ENCODE measurements around the gene ZNF644.
"Not testable (repeated sequence)": the region's sequence is repeated elsewhere in the genome, so short reads cannot be mapped to it uniquely, and the experiment has no call there.

The ZNF644 gene

DNA sequence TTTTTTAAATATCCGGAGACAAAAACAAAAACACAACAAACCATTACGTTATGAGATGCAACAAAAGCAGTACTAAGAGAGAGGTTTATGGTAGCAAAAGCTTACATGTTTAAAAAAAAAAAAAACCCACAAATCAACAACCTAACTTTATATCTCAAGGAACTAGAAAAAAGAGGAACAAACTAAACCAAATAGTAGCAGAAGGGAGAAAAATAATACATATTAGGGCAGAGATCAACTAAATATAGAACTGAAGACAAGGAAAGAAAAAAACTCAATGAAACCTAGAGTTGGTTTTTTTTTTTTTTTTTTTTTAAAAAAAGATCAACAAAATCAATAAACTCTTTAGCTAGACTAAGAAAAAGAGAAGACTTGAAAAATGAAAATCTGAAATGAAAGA, 34.9 kb downstream of the ZNF644 start:
- no peak for DNase-seq (ENCODE audit: low read depth)

DNA sequence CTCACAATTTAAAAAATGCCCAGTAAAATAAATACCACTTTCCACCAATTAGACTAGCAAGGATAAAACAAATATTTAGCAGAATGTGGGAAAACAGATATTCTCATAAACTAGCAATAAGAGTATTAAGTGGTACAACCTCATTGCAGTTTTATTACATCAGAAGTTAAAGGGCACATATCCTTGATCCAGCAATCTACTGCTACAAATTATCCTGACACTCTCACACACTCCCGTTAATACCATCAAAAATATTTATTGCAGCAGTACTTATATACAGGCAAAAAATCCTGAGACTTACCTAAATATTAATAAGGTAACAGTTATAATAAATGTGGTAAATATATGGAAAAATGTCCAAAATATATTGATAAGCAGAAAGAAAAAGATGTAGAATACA, 44.3 kb downstream of the ZNF644 start:
- DNase-seq (ENCODE audit: low read depth) = no peak

DNA sequence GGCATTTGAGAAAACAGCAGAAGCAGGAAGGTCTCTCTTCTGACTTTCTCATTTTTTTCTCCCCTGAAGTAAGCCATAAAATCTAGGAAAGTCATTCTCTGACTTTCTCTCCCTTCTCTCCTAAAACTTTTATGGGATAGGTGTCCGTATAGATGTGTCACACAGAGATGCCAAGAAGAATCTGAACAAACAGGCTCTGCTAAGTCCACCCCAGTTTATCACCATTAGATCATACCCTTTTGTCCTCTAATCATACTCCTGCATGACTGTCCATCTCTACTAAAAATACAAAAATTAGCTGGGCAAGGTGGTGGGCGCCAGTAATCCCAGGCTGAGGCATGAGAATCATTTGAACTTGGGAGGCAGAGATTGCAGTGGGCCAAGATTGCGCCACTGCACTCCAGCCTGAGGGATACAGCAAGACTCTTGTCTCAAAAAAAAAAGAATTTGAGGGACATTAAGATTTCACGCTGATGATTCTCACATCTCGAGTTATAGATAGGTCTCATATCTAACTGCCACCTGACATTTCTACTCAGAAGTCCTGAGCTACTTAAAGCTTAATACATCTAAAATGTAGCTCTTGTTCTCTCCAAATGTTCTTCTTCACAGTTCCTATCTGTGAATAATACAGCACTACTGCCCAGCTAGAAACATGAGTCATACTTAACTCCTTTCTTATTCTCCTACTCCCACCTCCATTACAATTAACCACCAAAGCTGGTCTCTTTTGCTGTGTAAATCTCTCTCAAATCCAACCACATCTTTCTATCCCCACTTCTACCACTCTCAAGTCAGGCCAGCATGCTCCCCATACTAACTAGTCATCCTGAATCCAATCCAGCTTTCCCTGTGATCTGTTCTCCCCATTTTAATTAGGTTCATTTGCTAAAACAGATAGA, 47.7 kb downstream of the ZNF644 start:
- no peak for DNase-seq (ENCODE audit: low read depth)

DNA sequence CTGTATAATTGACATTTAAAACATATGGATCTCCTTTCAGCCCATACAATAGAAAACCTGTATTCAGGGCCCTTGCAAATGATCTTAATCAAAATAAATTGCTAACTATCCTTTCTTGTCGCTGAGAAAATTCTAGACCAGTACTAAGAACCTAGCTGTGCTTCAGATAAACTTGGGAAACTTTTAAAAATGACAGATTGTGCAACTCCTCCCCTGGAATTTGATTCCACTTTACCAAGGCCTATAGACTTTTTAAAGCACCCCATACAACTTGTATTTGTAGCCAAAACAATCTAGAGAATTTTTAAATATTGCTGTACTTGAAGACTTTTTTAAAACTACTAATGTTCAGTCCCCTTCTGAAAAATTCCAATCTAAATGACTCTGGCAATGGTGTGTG, 51.6 kb downstream of the ZNF644 start:
- DNase-seq (ENCODE audit: low read depth) = no peak

DNA sequence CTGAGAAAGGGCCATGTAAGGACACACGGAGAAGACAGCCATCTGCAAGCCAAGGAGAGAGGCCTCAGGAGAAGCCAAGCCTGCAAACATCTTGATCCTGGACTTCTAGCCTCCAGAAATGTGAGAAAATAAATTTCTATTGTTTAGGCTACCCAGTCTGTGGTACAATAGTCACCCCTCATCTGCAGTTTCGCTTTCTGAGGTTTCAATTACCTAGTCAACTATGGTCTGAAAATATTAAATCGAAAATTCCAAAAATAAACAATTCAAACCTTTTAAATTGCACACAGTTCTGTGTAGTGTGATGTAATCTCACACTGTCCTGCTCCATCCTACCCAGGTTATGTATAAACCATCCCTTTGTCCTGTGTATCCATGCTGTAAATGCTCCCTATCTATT, 52.6 kb downstream of the ZNF644 start:
- DNase-seq (ENCODE audit: low read depth) = no peak

- no peak for DNase-seq (ENCODE audit: low read depth)
Measured at GRCh38 chr1:90964444-90965035, 57.3 kb downstream of the ZNF644 start.

GRCh38 chr1:90963651-90964050, 58.2 kb downstream of the ZNF644 start:
- DNase-seq (ENCODE audit: low read depth) = no peak

DNA sequence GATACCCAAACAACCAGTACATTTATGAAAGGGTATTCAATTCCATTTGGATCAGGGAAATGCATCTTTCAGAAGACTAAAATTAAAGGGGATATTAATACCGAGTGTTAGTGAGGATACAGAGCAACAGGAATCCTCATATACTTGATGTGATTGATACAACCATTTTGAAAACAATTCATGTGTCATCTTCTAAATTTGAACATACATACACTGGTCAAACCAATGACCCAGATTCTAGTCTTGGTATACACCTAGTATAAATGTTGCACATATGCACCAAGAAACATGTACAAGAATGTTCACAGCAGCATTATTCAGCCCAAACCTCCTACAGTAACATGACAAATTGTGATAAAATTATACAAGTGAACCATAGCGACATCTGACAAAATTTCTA, 58.6 kb downstream of the ZNF644 start:
- no peak for DNase-seq (ENCODE audit: low read depth)

GRCh38 chr1:90959352-90960206, 62.3 kb downstream of the ZNF644 start:
- DNase-seq (ENCODE audit: low read depth) = no peak

GRCh38 chr1:90957497-90957896, 64.3 kb downstream of the ZNF644 start:
- DNase-seq (ENCODE audit: low read depth) = no peak

- DNase-seq (ENCODE audit: low read depth) = no peak
Measured at GRCh38 chr1:90955769-90956168, 66.1 kb downstream of the ZNF644 start.

- no peak for DNase-seq (ENCODE audit: low read depth)
Measured at GRCh38 chr1:90952906-90953305, 68.9 kb downstream of the ZNF644 start.

DNA sequence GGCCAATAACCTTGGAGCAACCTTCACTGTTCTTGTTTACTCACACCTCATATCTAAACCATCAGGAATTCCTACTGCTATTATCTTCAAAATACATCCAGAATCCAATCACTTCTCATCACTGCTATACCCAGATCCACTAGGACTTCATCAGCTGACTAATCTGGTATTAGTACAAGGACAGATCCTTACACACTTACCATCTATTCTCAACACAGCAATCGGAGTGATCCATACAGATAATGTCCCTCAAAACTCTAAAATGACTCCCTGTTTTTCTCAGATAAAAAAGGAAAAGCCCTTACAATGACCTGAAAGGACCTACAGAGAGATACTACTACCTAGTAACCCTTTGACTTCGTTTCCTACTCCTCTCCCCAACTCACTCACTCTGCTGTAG, 70.8 kb downstream of the ZNF644 start:
- no peak for DNase-seq (ENCODE audit: low read depth)

- DNase-seq (ENCODE audit: low read depth) = no peak
Measured at GRCh38 chr1:90948301-90948700, 73.5 kb downstream of the ZNF644 start.

- no peak for DNase-seq (ENCODE audit: low read depth)
Measured at GRCh38 chr1:90946630-90947029, 75.2 kb downstream of the ZNF644 start.

DNA sequence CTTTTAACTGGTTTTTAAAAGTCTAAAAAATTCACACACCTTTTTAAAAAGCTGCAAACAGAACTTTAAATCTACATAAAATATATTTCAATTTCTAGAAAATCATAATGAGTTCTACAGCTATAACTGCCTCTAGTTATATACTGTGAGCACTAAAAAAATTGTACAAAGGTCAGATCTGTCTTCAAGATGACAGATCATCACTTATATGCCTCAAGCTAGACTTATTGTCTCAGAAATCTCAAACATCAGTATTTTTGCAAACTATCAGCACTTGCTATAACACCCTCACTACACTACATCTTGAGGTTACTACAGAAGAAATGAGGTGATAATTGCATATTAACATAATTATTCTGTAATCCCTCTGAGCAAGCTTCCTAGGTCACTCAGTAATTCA, 76.5 kb downstream of the ZNF644 start:
- no peak for DNase-seq (ENCODE audit: low read depth)

DNA sequence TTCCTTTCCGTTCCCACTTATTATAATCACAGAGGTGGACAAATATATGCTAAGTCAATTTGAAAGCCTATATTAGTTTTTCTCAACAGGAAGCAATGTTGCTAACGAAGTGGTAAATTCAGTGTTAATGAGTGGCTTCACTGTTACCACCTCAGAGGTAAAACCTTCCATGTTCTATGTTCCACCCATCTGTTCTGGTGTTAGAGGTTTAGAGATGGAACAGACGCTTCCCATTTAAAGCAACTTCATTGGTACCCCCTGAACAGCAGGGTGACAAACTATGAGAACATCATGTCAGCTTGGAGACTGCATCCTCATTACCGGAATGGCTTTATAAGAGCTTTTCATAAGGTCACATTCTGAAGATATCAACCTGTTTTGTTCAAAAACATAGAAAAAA, 77.9 kb downstream of the ZNF644 start:
- DNase-seq (ENCODE audit: low read depth) = no peak

GRCh38 chr1:90940746-90941145, 81.1 kb downstream of the ZNF644 start:
- no peak for DNase-seq (ENCODE audit: low read depth)

- DNase-seq (ENCODE audit: low read depth) = no peak
Measured at GRCh38 chr1:90936731-90937130, 85.1 kb downstream of the ZNF644 start.

DNA sequence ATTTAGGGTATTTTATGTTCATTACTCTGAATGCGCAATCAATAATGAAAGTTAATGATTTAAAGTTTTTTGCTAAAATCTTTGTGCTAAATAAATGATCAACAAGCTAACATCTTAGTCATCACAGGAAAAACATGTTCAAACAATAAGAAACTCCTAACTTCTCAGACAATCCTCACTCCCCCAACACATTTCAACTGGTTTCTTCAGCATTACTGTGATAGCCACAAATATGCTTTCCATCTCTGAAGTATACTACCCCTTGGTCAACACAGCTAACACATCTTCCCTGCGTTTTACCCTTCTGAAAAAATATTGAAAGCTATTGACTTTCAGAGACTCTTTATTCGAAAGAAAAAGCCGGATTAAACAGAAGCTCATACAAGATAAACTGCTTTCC, 85.8 kb downstream of the ZNF644 start:
- no peak for DNase-seq (ENCODE audit: low read depth)

DNA sequence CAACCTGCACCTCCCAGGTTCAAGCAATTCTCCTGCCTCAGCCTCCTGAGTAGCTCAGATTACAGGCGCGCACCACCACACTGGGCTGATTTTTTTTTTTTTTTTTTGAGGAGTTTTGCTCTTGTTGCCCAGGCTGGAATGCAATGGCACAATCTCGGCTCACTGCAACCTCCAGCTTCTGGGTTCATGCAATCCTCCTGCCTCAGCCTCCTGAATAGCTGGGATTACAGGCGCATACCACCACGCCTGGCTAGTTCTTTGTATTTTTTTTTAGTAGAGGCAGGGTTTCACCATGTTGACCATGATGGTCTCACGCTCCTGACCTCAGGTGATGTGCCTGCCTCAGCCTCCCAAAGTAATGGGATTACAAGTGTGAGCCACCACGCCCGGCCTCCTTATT, 93.6 kb downstream of the ZNF644 start:
- DNase-seq (ENCODE audit: low read depth) = not testable (repeated sequence)

GRCh38 chr1:90927674-90928073, 94.2 kb downstream of the ZNF644 start:
- DNase-seq (ENCODE audit: low read depth) = not testable (repeated sequence)

DNA sequence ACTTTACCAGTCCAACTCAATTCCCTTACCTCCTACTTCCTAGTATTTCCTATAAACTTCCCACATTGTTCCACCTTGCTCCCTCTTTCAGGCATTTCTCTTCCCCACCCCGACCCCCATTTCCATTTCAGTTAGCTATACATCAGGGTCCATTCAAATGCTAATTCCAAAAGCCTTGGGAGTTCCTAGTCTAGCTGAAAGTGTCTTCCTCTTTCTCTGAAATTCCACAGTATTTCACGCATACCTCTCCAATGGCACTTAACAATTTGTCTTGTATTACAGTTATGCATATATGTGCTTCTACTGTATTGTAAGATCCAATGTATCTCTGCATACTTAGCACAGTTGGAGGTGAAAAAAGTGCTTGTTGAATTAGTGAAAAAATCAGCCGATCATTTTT, 94.9 kb downstream of the ZNF644 start:
- no peak for DNase-seq (ENCODE audit: low read depth)
